Measurements from ENCODE around the gene NR1H2.

The NR1H2 gene

GRCh38 chr19:50432221-50433028, 56.2 kb downstream of the NR1H2 start, which contains the start of gene MYBPC2:
Gene MYBPC2, plus strand, starts transcription at chr19:50432892. Its CDS starts 62 bp downstream, at chr19:50432954.
- DNase-seq (ENCODE audit: low spot score) = peak; percentile 58
- no peak for TF ChIP-seq CTCF (IDR thresholded peaks at IDR 0.05; ENCODE audit: borderline replicate concordance, control extremely low read depth, extremely low read depth, insufficient read depth, missing control alignments)
- in situ Hi-C loops (cut with MboI; ENCODE audit: low sequenced_read_pairs, unreplicated experiment) = no loop called here

All from GM13976 (cell line).